AG10803 (cell line): ENCODE data around the gene CAPN11.

ENCODE experiments used
- DNase-seq: peaks from one replicate; pipeline ENCODE4 v3.0.0; 2010; ENCODE audit warnings: low read depth
- H3K4me3 ChIP-seq: 2 replicates; pipeline ENCODE4 v1.5.1; 2011; ENCODE audit warnings: mild to moderate bottlenecking, low read length, control low read depth
- CTCF ChIP-seq: conservative IDR thresholded peaks from 2 replicates; pipeline ENCODE4 v1.5.1; 2011; ENCODE audit warnings: mild to moderate bottlenecking, low read length, control low read depth, inconsistent platforms

Gene CAPN11

GRCh38 chr6:44115866-44116265, 42.8 kb upstream of the CAPN11 start:
- TF ChIP-seq CTCF, result no peak
- DNase-seq, result peak; percentile 36
- no peak overlapping the region for H3K4me3 ChIP-seq

DNA sequence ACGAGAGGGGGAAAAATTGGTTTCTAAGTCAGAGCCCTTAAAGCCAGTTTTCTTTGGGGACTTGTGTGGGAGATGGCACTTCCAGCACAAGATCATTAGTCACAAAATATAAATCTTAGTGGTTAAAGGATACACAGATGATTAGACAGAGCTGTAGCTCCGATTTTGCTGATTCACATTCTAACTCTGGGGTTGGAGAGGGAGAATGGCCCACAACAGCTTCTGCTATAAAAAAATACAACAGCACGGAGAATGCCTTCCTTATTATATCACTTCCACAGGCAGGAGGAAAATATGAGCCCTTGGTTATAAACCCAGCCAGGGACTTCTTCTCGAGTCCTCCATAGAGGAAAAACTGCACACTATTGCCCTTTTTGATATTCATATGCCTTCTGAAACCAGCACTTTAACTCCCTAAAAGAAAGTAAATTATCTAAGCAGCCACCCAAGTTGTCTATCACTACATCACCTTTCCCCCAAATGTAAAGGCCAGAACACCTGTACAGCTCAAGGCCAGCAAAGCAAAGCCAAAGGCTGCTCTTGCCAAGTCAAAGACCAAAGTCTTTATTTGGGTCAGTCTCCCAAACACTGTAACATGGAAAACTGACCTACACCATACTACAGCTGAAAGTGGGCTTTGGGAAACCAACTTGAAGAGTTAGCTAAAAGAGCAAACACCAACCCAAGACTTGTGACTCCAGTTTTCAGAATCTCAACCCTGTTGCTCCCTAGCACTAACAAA, 41.8 kb upstream of the CAPN11 start:
- TF ChIP-seq CTCF, result no peak
- H3K4me3 ChIP-seq, result no peak overlapping the region
- peak; percentile 85 for DNase-seq

DNA sequence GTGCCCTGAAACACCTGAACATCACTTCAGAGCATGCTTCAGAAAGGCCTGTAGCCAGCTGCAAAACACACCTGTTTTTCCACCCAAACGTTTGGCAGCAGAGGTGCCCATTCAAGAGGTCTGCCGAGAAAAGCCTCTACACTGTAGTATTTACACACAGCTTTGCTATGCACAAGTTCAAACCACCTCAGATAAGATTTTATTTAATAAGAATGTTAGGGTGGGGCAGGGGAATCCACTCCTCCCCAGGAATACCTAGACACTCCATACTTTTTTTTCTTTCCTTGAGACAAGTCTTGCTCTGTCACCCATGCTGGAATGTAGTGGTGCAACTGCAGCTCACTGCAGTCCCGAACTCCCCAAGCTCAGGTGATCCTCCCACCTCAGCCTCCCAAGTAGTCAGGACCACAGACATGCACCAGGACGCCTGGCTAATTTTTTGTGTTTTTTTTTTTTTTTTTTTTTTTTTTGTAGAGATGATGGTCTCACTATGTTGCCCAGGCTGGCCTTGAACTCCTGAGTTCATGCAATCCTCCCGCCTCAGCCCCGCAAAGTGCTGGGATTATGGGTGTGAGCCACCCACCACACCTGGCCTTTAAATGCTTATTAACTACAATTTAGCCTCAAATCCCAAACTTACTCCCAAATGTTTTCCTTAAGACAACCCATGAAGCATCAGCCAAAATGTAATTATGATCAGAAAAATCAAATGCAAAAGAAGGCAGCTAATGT, 41.1 kb upstream of the CAPN11 start:
- no peak for DNase-seq
- TF ChIP-seq CTCF, result no peak
- no peak overlapping the region for H3K4me3 ChIP-seq

DNA sequence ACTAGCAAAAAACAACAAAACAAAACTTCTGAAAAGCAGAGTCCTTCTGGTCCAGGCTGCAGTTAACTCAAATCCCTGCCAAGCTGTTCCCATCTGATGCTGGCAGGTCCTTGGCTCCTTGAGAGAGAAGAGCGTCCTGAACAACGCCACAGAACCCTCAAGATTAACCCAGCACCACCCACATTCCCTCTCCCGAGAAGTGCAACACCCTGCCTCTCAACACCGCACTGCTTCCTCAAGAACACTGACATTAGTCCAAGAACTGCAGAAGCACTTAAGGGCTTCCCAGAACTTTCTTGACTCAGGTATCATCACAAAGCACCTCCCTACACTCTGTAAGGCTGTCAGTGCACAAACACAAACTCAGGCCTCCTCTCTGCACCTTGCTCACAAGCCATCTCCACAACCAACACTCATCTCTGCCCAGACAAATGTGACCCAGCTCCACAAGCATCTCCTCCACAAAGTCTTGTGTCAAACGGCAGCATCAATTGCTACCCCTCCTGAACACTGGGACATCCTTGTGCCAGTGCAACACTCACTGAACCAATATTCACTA, 38.8 kb upstream of the CAPN11 start:
- no peak for DNase-seq
- no peak overlapping the region for H3K4me3 ChIP-seq
- no peak for TF ChIP-seq CTCF

DNA sequence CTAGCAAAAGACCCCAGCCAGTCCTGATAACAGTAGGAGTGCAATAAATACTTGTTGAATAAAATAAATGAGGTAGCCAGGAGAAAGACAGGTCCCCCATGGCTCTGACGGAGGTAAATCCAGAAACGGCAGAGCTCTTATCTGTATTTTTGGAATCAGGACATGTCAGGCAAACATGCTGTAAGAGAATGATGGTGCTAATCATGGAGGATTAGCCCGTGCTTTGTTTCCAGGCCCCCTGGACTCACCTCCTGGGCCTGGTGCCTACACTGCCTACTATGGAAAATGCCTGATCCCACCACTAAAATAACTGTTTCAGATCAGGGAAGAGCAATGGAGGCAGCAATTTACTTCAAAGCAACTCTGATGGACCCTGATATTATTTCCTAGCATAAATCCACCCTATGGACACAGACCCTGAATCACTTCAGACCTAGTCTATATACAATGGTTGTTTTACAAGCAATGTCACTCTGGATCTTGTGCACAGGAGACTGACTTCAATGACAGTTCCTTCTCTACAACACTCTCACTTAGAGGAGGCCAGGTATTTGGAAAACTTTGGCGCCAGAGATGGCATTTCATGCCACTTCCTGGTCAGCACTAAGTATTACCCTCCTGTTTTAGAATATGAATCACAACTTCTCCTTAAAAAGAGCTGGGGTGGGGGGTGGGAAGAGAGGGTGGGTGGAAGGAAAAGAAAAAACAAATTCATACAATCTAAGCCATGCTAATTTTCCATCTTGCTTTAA, 37.8 kb upstream of the CAPN11 start:
- no peak overlapping the region for H3K4me3 ChIP-seq
- no peak for DNase-seq
- no peak for TF ChIP-seq CTCF

DNA sequence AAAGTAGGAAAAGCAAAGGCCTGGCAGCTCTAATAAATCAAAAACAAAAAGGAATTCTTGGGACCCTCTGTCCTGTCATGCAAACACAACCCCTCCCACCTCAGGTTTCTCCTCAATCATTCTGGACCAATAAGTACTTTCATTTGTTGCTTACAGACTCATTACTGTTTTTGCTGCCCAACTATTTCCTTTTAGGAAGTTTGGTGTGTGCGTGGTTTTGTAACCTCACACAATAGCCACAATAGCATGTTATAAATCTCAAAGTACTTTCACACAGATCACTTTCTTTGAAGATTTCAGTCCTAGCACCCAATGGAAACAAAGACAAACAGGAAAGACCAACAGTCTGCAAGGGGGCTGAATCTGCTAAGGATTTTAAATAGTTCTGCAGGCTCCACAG, 35.8 kb upstream of the CAPN11 start:
- TF ChIP-seq CTCF, result no peak
- H3K4me3 ChIP-seq, result no peak overlapping the region; the same call in 1 of the 2 replicates
- peak; percentile 71 for DNase-seq
